ENCODE results near the gene CYTH3.

CYTH3 gene

GRCh38 chr7:6279937-6280336 is 7.5 kb upstream of the CYTH3 start:
- no peak for DNase-seq

- DNase-seq, result no peak
Measured at GRCh38 chr7:6279341-6279740, 6.9 kb upstream of the CYTH3 start.

GRCh38 chr7:6278749-6279310 is 6.4 kb upstream of the CYTH3 start:
- no peak for DNase-seq

GRCh38 chr7:6277476-6277875 is 5.1 kb upstream of the CYTH3 start:
- no peak for DNase-seq

GRCh38 chr7:6276911-6277408 is 4.5 kb upstream of the CYTH3 start:
- DNase-seq, result no peak

GRCh38 chr7:6274743-6275142 is 2.3 kb upstream of the CYTH3 start:
- no peak for DNase-seq

- DNase-seq, result no peak
Measured at GRCh38 chr7:6273917-6274630, 1.6 kb upstream of the CYTH3 start.

GRCh38 chr7:6273380-6273837 is 985 bp upstream of the CYTH3 start:
- DNase-seq, result peak; percentile 82

GRCh38 chr7:6271694-6272440 is 557 bp downstream of the CYTH3 start:
- peak; percentile 18 for DNase-seq

GRCh38 chr7:6271060-6271658 is 1.3 kb downstream of the CYTH3 start:
- DNase-seq, result peak; percentile 66

- DNase-seq, result no peak
Measured at GRCh38 chr7:6269527-6269926, 2.9 kb downstream of the CYTH3 start.

GRCh38 chr7:6268907-6269306 is 3.5 kb downstream of the CYTH3 start:
- no peak for DNase-seq

GRCh38 chr7:6268023-6268900 is 4.2 kb downstream of the CYTH3 start:
- no peak for DNase-seq

- no peak for DNase-seq
Measured at GRCh38 chr7:6266699-6267098, 5.7 kb downstream of the CYTH3 start.

GRCh38 chr7:6262221-6262620 is 10.2 kb downstream of the CYTH3 start:
- no peak for DNase-seq

GRCh38 chr7:6261699-6262098 is 10.7 kb downstream of the CYTH3 start:
- no peak for DNase-seq

GRCh38 chr7:6260291-6261187 is 11.9 kb downstream of the CYTH3 start:
- no peak for DNase-seq

- no peak for DNase-seq
Measured at GRCh38 chr7:6259257-6259656, 13.2 kb downstream of the CYTH3 start.

- DNase-seq, result no peak
Measured at GRCh38 chr7:6258440-6259182, 13.8 kb downstream of the CYTH3 start.

GRCh38 chr7:6257675-6258074 is 14.7 kb downstream of the CYTH3 start:
- no peak for DNase-seq

Measured in DMS79 treated with DMSO at 0.1 percent for 48 hours (cell line).